A172 (cell line): Measurements from ENCODE around the gene SPSB4. TPM values are rescaled to one million over a fixed set of nuclear protein-coding genes. Genes with fewer than 3 reads are reported as not detected.

Experiments
- total RNA-seq: library from RNA; depleted of rRNA; stranded (reverse); fragments of >200 nt; shearing (Covaris generic); gene quantifications from 2 replicates; pipeline ENCODE4 v1.2.3, GENCODE V29; 2014; rRNA removed

SPSB4 gene
- total RNA-seq, 1 experiment from 2014 or later, result 1.1 TPM

Other genes starting within 250 kb of the SPSB4 start
- gene SLC25A36, start 109.5 kb upstream of the SPSB4 start, total RNA-seq, result 29.3 and 44.4 TPM in 2 replicates
- 5.6 TPM in 2 replicates for gene PXYLP1, start 180.5 kb downstream of the SPSB4 start, total RNA-seq